Stimulated activated effector memory CD8-positive, alpha-beta T cell treated with anti-CD3 and anti-CD28 coated beads, Interleukin-12 subunit alpha, Interleukin-12 subunit beta, amount 100 ng/mL, for 72 hours (primary cell): ENCODE data around the gene MYBPC2.

Experiments
- ATAC-seq: fragments of 150-1000 bp; cut with Tn5 transposase; 2 replicates; pipeline ENCODE4 v1.10.0; 2021
- DNase-seq, 2 donors: peaks; one replicate each; pipeline ENCODE4 v3.0.0; 2021 to 2022; ENCODE audit warnings: low spot score in 2 of 2
- H3K27ac Mint-ChIP-seq: one replicate; pipeline ENCODE4 v1.8.0; 2022; ENCODE audit warnings: mild to moderate bottlenecking, mixed read lengths
- H3K36me3 Mint-ChIP-seq: one replicate; pipeline ENCODE4 v1.8.0; 2022; ENCODE audit warnings: mild to moderate bottlenecking, mixed read lengths
- H3K4me1 Mint-ChIP-seq: one replicate; pipeline ENCODE4 v1.8.0; 2022; ENCODE audit warnings: mixed read lengths
- H3K4me3 Mint-ChIP-seq: one replicate; pipeline ENCODE4 v1.8.0; 2022; ENCODE audit warnings: mild to moderate bottlenecking, mixed read lengths
- H3K9me3 Mint-ChIP-seq: one replicate; pipeline ENCODE4 v1.8.0; 2022; ENCODE audit warnings: mixed read lengths

Gene MYBPC2

DNA sequence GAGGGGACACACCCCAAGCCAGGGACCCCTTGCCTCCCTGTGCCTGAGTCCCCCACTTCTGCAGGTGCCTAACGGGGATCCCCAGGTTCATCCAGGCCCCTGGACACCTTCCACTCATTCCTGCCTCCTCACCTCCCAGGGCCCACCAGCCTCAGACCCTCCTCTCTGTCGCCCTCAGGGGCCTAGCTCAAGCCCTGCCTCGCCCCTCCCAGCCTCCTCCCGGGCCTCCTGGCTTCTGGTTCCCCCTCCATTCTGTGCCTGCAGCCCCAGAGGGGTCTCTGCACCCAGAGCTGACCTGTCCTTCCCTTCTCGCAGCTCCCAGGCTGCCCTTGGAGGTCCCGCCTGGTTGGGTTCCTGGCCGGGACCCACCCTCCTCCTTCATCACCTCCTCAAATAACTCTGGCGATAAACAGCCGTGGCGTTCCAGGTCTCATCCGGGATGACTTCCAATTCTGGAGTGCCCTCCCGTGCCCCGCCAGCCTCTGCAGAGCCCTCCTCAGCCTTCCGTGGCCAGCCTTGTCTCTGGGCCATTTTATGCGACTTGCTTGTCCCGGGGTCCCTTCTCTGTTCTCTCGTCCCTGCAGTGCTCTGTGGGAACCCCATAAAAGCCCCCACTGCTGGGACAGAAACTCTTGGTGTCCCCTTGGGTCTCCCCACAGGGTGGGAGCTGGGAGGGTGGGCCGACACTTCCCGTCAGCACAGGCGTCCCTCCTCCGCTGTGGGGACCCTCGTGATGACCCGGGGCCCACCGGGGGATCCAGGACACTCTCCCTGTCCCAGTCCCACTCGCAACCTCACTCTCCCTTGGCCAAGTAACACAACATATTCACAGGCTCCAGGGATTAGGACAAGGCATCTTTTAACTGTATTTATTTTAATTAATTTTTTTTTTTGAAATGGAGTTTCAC is 69.1 kb downstream of the MYBPC2 start:
- Mint-ChIP-seq H3K4me1 (peaks cover 1% of the 10 kb centered on the region), H3K27ac (peak overlapping the region; percentile 41), H3K36me3 (peaks cover 3% of the 10 kb centered on the region), H3K9me3 (no peaks in the 10 kb centered on the region), H3K4me3 (no peak overlapping the region)
- no peak for ATAC-seq
- no peak for DNase-seq

DNA sequence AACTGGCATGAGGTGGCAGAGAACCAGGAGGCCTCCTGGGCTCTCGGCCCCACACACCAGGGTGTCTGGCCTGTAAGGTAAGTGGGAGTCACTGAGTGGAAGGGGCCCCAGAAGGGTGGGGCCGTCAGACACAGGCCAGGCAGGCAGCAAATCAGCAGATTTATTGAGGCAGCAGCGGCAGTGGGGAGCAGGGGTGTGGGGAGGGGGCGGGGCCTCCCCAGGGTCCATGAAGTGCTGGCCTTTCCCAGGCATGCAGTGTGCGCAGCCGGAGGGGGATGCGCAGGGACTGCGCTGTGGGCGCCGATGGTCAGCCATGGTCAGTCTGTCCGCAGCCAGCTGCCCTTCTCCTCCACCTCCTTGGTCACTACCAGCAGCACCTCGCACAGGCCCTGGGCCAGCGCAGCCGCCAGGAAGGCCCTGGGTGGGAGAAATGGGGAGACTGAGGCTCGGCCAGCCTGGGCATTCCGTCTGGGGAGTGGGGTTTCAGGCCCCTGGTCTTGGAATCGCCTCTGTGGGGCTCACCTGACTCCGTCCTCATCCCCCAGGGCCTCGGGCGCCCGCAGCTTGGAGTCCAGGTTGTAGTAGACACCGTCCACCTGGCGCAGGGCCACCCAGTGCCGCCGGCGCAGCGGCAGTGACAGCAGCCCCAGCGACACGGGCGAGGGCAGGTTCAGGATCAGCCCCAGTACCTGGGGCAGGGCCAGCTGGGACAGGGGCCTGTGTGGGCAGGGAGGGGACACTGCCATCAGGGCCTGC is 73.3 kb downstream of the MYBPC2 start:
- Mint-ChIP-seq H3K4me3 (no peak overlapping the region), H3K27ac (no peak overlapping the region), H3K36me3 (peaks cover 36% of the 10 kb centered on the region), H3K4me1 (peaks cover 32% of the 10 kb centered on the region), H3K9me3 (no peaks in the 10 kb centered on the region)
- DNase-seq, result no peak
- ATAC-seq, result no peak

GRCh38 chr19:50506700-50507099 is 74.0 kb downstream of the MYBPC2 start:
- no peak for ATAC-seq

DNA sequence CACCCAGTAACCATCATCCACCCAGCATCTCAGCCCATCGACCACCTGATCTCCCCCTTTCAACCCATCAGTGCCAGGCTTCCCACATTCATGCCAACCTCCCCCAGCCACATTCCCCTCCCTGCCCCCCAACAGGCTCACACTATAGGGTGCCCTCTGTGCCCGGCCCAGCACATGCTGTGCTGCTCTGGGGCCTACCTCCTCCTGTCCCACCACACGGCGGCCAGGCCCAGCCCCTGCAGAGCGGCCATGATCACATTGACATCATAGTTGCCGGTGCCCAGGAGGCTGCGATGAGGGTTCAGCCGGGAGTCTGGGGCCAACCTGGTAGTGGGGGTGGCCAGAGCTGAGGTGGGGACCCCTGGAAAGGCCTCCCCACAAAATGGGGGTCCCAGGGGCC is 74.7 kb downstream of the MYBPC2 start:
- peak overlapping the region; percentile 63 for H3K27ac Mint-ChIP-seq
- H3K4me3 Mint-ChIP-seq, result no peak overlapping the region
- no peak for ATAC-seq
- H3K9me3 Mint-ChIP-seq, result no peaks in the 10 kb centered on the region
- peaks cover 42% of the 10 kb centered on the region for H3K4me1 Mint-ChIP-seq
- peaks cover 46% of the 10 kb centered on the region for H3K36me3 Mint-ChIP-seq
- no peak for DNase-seq

More at GRCh38 chr19:50506700-50507099, 74.0 kb downstream of the MYBPC2 start:
- H3K4me3 Mint-ChIP-seq, result no peak overlapping the region
- no peak overlapping the region for H3K27ac Mint-ChIP-seq
- DNase-seq, result no peak
- no peaks in the 10 kb centered on the region for H3K9me3 Mint-ChIP-seq
- peaks cover 43% of the 10 kb centered on the region for H3K36me3 Mint-ChIP-seq
- peaks cover 38% of the 10 kb centered on the region for H3K4me1 Mint-ChIP-seq

- H3K27ac Mint-ChIP-seq, result peak overlapping the region; percentile 63
- peaks cover 47% of the 10 kb centered on the region for H3K4me1 Mint-ChIP-seq
- H3K36me3 Mint-ChIP-seq, result peaks cover 56% of the 10 kb centered on the region
- no peaks in the 10 kb centered on the region for H3K9me3 Mint-ChIP-seq
- peak overlapping the region; percentile 83 for H3K4me3 Mint-ChIP-seq
- DNase-seq, result no peak
- ATAC-seq, result no peak
Observed at GRCh38 chr19:50508843-50509190, 76.1 kb downstream of the MYBPC2 start.

DNA sequence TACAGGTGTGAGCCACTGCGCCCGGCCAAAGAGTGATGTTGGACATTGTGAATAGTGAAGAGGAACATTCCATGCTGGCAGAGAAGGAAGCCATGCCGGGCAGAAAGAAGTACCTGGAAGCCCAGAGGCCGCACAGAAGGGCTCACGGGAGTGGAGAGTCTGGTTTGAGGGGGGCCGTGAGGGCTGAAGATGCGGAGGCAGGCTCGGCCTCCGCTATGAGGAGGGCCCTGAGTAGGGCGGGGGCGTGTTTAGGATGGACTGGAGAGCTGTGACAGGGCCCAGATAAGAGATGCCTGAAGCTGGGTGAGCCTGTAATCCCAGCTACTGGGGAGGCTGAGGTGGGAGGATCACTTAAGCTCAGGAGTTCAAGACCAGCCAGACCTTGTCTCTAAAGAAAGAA is 76.7 kb downstream of the MYBPC2 start:
- ATAC-seq (no peak), DNase-seq (no peak)
- peaks cover 57% of the 10 kb centered on the region for H3K36me3 Mint-ChIP-seq
- H3K9me3 Mint-ChIP-seq, result no peaks in the 10 kb centered on the region
- H3K27ac Mint-ChIP-seq, result no peak overlapping the region
- H3K4me1 Mint-ChIP-seq, result peaks cover 47% of the 10 kb centered on the region
- peak overlapping the region; percentile 83 for H3K4me3 Mint-ChIP-seq

DNA sequence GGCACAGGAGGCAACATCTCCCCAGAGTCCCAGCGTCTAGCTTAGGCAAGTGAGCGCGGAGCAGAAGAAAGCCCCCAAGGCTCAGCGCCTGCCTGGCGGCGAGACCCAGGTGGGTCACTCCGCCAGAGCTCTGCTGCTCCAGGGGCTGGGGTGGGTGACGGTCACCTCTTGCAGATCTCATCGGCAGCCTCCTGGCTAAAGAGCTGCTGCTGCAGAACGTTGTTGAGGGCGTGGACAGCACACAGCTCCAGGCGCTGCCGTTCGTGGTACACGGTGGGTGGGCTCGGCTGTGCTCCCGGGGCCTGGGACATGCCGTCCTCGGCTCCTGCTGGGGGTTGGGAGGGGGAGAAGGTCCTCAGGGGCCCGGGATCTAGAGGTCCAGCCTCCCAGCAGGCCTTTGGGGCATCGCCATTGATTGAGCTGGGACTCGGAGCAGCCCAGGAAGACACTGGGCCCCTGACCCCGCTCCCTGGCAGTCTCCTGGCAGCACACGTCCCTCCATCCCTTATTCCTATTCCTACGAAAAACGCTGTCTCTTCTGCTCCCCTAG is 77.5 kb downstream of the MYBPC2 start:
- peak overlapping the region; percentile 83 for H3K4me3 Mint-ChIP-seq
- H3K27ac Mint-ChIP-seq, result peak overlapping the region; percentile 96
- no peaks in the 10 kb centered on the region for H3K9me3 Mint-ChIP-seq
- DNase-seq (no peak), ATAC-seq (no peak)
- H3K36me3 Mint-ChIP-seq, result peaks cover 60% of the 10 kb centered on the region
- peaks cover 47% of the 10 kb centered on the region for H3K4me1 Mint-ChIP-seq

- ATAC-seq, result no peak
- Mint-ChIP-seq H3K36me3 (peaks cover 60% of the 10 kb centered on the region), H3K27ac (peak overlapping the region; percentile 96), H3K9me3 (no peaks in the 10 kb centered on the region), H3K4me1 (peaks cover 47% of the 10 kb centered on the region), H3K4me3 (peak overlapping the region; percentile 83)
- DNase-seq, result no peak
Observed at GRCh38 chr19:50510700-50511068, 78.0 kb downstream of the MYBPC2 start.

- peak within 1 kb of the TSS; percentile 83 for H3K4me3 Mint-ChIP-seq
- H3K27ac Mint-ChIP-seq, result peak within 1 kb of the TSS; percentile 96
- H3K4me1 Mint-ChIP-seq, result peaks cover 47% of the 10 kb centered on the region
- peaks cover 60% of the 10 kb centered on the region for H3K36me3 Mint-ChIP-seq
- ATAC-seq (peak; percentile 92), DNase-seq (peak; percentile 90 to 96)
- H3K9me3 Mint-ChIP-seq, result no peaks in the 10 kb centered on the region
Observed at GRCh38 chr19:50511069-50511822, 78.6 kb downstream of the MYBPC2 start, which contains the start of gene JOSD2. TSS of gene JOSD2 (minus strand) at chr19:50511191. CDS start at chr19:50510431, 760 bp downstream.

DNA sequence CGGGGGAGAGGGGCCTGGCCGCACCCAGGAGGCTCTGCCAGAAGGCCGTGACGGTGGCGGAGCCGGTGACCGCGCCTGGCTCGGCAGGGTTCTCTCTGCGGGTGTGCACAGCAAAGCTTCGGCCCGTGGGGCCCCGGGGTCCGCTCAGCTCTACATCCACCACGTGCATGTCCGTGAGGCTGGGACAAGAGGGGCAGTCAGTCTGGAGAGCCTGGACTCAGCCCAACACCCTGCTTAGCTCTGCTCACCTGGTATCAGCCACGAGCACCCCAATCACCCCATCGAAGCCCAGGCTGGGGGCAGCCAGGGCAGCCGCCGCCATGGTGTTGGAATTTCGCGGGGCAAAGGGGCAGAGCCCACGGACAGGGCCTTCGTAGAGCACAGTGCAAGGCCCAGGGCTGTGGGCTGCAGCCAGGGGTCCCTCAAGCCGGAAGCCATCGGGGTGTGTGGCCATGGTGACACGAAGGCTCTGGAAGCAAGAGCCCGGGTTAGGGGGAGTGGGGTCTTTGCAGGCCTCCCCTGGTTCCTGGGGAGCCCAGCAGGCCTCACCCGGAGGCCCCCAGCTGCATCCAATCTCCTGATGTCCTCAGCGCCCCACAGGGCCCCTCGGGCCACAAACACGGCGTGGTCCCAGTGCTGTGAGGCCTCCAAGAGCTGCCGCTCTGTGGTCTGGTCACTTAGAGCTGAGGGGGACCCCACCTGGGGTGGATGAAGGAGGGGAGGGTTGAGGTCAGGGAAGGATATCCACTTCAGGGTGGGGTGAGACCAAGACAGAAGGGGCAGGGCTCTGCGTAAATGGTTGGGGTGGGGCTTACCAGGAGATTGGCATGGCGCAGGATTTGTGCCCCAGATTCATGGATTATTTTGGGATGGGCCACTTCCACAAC is 79.7 kb downstream of the MYBPC2 start:
- DNase-seq (no peak), ATAC-seq (no peak)
- Mint-ChIP-seq H3K4me1 (peaks cover 41% of the 10 kb centered on the region), H3K9me3 (no peaks in the 10 kb centered on the region), H3K4me3 (peak overlapping the region; percentile 83), H3K27ac (peak overlapping the region; percentile 96), H3K36me3 (peaks cover 52% of the 10 kb centered on the region)

DNA sequence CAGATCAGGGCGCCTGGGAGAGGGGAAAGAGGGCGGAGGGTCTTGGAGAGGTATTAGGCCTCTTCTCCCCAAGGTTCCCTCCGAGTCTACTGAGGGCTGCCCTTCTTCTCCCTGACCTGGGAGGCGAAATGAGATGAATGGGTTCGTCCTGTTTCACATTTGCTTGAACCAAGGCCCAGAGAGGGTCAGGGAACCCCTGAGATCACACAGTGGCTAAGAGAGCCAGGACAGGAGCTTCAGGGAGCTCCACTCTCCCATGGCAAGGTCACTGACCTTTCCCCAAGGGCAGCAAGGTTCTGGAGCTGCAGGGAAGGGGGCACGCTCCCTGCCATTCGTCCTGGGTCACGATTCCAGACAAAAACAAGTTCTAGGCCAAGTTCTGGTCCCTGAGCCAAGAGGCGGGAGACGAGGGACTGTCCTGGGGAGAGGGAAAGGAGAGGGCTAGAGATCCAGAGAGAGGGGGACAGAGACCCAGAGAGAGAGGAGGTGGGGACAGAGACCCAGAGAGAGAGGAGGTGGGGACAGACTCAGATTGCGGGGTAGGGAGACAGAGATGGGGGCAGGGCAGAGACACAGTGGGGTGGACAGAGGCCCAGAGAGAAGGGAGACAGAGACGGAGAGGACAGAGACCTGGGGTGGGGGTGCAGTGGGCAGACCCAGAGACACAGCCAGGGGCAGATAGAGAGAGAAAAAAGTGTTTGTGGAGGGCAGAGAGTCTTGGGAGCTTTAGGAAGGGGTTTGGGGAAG is 80.5 kb downstream of the MYBPC2 start:
- peaks cover 46% of the 10 kb centered on the region for H3K36me3 Mint-ChIP-seq
- no peak for DNase-seq
- peak overlapping the region; percentile 45 for H3K27ac Mint-ChIP-seq
- ATAC-seq, result no peak
- H3K4me3 Mint-ChIP-seq, result no peak overlapping the region
- H3K9me3 Mint-ChIP-seq, result no peaks in the 10 kb centered on the region
- H3K4me1 Mint-ChIP-seq, result peaks cover 37% of the 10 kb centered on the region

DNA sequence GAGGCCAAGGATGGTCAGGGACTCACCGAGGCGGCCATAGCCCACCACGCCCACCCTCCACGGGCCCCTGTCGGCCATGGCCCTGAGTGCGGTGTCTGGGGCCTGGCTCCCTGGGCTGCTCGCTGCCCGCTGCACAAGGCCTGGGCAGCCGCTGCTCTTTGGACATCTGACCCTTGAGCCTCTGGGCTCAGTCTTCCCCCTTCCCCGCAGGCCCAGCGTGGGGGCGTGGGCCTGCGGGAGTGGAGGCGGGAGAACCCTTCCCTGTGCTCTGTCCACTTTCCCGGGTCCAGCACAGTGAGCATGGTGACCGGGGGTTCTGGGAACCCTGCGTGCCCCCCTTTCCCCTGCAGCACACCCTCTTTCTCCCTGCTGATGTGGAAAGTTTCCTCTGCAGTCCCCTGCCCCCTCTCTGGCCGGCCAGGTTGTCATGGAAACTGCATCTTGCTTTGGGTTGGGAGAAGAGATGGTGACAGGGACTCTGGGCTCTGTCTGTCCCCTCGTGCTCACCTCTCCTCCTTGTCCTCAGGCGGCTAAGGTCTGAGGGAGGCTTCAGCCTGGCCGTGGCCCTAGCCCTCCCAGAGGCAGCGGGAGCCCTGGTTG is 81.2 kb downstream of the MYBPC2 start, which contains the start of gene ASPDH:
TSS of gene ASPDH (minus strand) at position 168 of the 600 bp plus-strand sequence. CDS start at position 78, 90 bp downstream.
- no peak within 1 kb of the TSS for H3K4me3 Mint-ChIP-seq
- H3K9me3 Mint-ChIP-seq, result no peaks in the 10 kb centered on the region
- H3K4me1 Mint-ChIP-seq, result peaks cover 30% of the 10 kb centered on the region
- ATAC-seq, result no peak
- H3K36me3 Mint-ChIP-seq, result peaks cover 39% of the 10 kb centered on the region
- H3K27ac Mint-ChIP-seq, result peak within 1 kb of the TSS; percentile 45
- no peak for DNase-seq
